Middle frontal gyrus (tissue), 1 donor: Measurements from ENCODE around the gene HSPA12B.

Source experiments
- DNase-seq: peaks from one replicate; pipeline ENCODE4 v3.0.0-alpha.2; 2015; ENCODE audit warnings: low spot score; ENCODE audit errors: extremely low spot score

The HSPA12B gene

GRCh38 chr20:3732327-3733118 is at the start of gene HSPA12B:
HSPA12B (plus strand) TSS chr20:3732685; CDS start chr20:3738675, 5,990 bp downstream.
- no peak for DNase-seq

- no peak for DNase-seq
These were observed 47.1 kb upstream of the HSPA12B start for GRCh38 chr20:3685341-3685740.

GRCh38 chr20:3686421-3686820 is 46.1 kb upstream of the HSPA12B start:
- no peak for DNase-seq

GRCh38 chr20:3686867-3687321 is 45.6 kb upstream of the HSPA12B start:
- DNase-seq, result peak; percentile 12

- DNase-seq, result no peak
These were observed 44.8 kb upstream of the HSPA12B start for GRCh38 chr20:3687655-3688054.

- DNase-seq, result no peak
These were observed 42.5 kb upstream of the HSPA12B start for GRCh38 chr20:3689978-3690377.

GRCh38 chr20:3690413-3690812 is 42.1 kb upstream of the HSPA12B start:
- DNase-seq, result no peak

GRCh38 chr20:3691306-3691705 is 41.2 kb upstream of the HSPA12B start:
- DNase-seq, result no peak

GRCh38 chr20:3691897-3692296 is 40.6 kb upstream of the HSPA12B start:
- no peak for DNase-seq

- DNase-seq, result no peak
These were observed 39.7 kb upstream of the HSPA12B start for GRCh38 chr20:3692706-3693294.

- no peak for DNase-seq
These were observed 39.1 kb upstream of the HSPA12B start for GRCh38 chr20:3693376-3693775.

GRCh38 chr20:3694864-3695263 is 37.6 kb upstream of the HSPA12B start:
- no peak for DNase-seq

- no peak for DNase-seq
These were observed 36.3 kb upstream of the HSPA12B start for GRCh38 chr20:3696200-3696599.

- DNase-seq, result no peak
These were observed 35.5 kb upstream of the HSPA12B start for GRCh38 chr20:3696745-3697587.

GRCh38 chr20:3697588-3698305 is 34.7 kb upstream of the HSPA12B start:
- no peak for DNase-seq

- no peak for DNase-seq
These were observed 33.9 kb upstream of the HSPA12B start for GRCh38 chr20:3698591-3699001.

- DNase-seq, result no peak
These were observed 33.4 kb upstream of the HSPA12B start for GRCh38 chr20:3699037-3699436.

- DNase-seq, result no peak
These were observed 31.2 kb upstream of the HSPA12B start for GRCh38 chr20:3701061-3701998.

GRCh38 chr20:3702611-3703391 is 29.7 kb upstream of the HSPA12B start:
- no peak for DNase-seq
